ENCODE results near the gene FBLIM1.

FBLIM1 gene

GRCh38 chr1:15731735-15732685, 26.6 kb upstream of the FBLIM1 start:
- DNase-seq = no peak

DNA sequence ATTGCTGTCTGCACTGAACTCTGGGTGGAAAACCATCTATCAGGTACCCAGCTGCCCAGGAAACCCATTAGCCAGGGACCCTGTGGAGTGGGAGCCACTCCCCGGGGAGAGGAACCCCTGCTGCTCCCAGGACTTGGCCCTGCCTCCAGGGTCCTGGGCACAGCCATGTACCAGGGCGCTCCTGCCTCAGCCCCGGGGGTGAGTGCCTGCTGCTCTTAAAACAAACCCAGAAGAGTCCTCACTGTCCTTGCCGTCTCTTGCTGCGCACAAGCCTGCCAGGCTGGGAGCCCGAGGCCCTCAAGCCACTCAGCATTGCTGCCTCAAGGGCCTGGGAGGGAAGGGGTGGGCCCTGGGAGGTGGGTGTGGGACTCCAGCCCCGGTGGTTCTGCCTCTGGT, 25.9 kb upstream of the FBLIM1 start:
- DNase-seq = no peak

GRCh38 chr1:15733218-15733725, 25.3 kb upstream of the FBLIM1 start:
- DNase-seq = no peak

- no peak for DNase-seq
Measured at GRCh38 chr1:15733726-15734226, 24.8 kb upstream of the FBLIM1 start.

DNA sequence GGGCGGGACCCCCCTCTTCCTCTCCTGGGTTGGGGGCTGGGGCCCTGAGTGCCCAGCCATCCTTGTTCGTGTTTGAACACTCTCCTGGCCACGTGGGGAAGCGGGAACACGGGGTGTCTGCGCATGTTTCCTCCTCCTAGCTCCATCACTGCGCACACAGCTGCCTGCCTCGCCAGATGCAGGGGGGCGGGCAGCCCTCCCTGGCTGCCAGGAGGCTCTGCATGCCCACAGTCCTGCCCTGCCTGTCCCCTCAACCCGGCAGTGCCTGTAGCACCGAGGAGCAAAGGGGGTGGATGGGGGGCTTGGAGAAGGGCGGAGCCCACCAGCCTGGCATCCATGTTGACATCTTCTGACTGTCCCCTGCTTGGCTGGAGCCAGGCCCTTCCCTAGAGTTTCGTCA, 24.3 kb upstream of the FBLIM1 start:
- no peak for DNase-seq

DNA sequence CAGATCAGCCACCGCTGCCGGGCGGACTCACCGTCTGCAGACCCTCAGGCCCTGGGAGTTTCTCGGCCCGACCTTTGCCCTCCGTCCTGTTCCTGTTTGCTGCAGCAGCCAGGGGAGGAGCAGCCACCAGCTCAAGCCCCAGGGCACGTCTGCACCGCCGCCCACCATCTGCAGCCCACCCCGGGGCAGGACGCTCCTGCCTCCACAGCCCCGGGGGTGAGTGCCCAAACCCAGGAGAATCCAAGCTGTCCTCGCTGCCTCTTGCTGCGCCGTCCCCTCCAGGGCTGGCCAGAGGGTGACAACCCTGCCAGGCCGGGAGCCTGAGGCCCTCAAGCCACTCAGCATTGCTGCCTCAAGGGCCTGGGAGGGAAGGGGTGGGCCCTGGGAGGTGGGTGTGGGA, 23.7 kb upstream of the FBLIM1 start:
- no peak for DNase-seq

- DNase-seq = no peak
Measured at GRCh38 chr1:15735304-15736037, 23.1 kb upstream of the FBLIM1 start.

- DNase-seq = no peak
Measured at GRCh38 chr1:15736038-15736891, 22.3 kb upstream of the FBLIM1 start, which contains the start of gene SLC25A34. Gene SLC25A34 (plus strand): TSS chr1:15736258. CDS start chr1:15736486, 228 bp downstream.

DNA sequence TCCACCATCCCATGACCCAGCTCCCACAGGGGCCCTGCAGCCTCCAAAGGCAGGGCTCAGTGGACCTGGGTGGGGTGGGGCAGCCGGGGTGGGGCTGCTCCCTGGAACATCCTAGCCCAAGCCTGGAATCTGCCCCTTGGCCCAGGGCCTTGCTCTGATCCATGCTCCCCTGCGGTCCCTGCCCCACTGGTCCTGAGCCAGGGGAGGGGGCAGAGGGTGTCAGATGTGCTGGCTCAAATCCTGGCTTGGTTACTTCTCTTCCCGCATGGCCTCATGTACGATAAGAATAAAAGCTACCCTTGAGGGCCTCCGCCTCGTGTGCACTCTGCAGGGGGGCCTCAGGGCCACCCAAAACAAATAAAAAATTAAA, 21.7 kb upstream of the FBLIM1 start:
- no peak for DNase-seq

DNA sequence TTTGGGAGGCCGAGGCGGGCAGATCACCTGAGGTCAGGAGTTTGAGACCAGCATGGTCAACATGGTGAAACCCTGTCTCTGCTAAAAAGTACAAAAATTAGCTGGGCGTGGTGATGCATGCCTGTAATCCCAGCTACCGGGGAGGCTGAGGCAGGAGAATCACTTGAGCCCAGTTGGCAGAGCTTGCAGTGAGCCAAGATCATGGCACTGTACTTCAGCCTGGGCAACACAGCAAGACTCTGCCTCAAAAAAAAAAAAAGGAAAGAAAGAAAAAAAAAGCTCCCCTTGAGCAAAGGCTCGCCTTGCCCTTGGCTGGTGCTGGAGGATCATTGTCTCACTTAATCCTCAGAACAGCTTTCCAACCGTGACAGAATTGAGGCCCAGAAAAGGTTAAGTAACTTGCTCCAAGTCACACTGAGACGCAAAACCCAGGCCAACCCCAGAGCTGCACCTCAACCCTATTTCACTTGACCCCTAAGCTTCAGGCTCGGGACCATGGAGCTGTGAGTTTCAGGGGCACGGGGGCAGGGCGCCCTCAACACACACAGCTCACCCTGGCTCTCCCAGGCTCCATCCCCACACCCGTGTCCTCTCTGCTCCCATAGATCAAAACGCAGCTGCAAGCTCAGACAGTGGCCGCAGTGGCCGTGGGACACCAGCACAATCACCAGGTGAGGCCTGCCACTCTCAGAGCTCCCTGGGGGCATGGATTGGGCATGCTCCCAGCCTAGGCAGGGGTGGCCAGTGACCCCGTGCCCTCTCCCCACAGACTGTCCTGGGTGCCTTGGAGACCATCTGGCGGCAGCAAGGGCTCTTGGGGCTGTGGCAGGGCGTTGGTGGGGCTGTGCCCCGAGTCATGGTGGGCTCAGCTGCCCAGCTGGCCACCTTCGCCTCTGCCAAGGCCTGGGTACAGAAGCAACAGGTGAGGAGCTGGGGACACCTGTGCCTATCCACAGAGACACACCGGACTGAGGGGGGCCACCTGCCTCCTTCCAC, 21.0 kb upstream of the FBLIM1 start:
- DNase-seq = no peak

DNA sequence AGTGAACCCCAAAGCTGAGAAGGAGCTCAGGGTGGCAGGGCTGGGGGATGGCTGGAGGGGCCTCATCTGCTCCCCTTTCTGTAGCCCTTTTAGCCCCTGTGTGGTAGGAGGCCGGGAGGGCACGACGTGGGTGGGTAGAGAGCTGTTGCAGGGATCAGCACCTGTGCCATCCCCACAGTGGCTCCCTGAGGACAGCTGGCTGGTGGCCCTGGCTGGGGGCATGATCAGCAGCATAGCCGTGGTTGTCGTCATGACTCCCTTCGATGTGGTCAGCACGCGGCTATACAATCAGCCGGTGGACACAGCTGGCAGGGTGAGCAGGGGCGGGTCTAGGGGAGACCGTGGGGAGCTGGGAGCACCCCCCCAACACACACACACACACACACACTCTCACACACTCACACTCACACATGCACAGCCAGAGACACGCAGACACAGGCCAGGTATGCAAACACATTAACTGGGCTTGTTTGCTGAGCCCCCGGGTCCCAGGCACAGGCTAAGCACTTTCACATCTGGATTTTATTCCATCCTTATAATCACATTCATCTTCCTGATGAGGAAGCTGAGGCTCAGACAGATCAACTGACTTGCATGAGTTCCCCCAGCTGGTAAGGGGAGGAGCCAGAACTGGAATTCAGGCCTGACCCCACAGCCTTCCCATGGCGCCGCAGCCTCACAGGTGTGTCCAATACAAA, 20.0 kb upstream of the FBLIM1 start:
- DNase-seq = no peak

- DNase-seq = no peak
Measured at GRCh38 chr1:15739259-15739658, 19.3 kb upstream of the FBLIM1 start.

- no peak for DNase-seq
Measured at GRCh38 chr1:15739745-15740144, 18.9 kb upstream of the FBLIM1 start.

- peak; percentile 36 for DNase-seq
Measured at GRCh38 chr1:15740924-15741850, 17.4 kb upstream of the FBLIM1 start.

GRCh38 chr1:15742339-15742801, 16.2 kb upstream of the FBLIM1 start, which contains the start of gene TMEM82:
Gene TMEM82 (plus strand): TSS chr1:15742499. CDS start chr1:15742560, 61 bp downstream.
- DNase-seq = no peak

- no peak for DNase-seq
Measured at GRCh38 chr1:15744122-15744679, 14.4 kb upstream of the FBLIM1 start.

DNA sequence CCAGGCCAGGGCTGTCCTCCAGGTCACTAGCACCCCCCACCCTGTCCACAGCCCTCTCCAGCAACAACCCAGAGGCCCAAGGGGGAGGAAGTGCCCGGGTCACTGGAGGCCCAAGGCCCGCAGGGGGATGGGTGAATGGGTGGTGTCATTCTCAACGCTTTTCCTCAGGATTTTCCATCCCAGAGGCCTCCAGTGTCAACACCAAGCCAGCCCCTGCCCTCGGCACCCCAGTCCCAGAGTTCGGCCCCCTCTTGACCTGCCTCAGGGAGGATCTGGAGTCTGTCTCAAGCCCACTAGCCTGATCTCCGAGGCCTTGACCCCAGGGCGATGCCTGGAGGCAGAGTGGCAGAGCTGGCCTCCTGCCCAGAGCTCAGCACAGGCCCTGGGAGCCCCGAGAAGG, 11.2 kb upstream of the FBLIM1 start:
- DNase-seq = no peak

DNA sequence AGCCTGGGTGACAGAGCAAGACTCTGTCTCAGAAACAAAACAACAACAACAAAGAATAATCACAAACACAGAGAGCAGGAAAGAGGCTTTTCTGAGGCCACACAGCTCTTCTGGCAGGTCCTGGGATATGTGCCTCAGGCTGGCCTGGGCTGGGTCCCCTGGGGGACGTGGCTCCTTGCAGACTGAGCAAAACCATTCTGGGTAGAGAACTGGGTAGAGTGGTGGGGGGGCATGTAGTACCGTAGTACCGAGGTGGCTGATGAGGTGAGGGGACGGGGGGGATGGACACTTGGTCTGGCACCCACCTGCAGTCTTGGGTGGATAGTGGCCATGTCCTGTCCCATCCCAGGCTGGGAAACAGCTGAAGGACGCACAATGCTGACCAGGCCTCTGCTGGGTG, 10.3 kb upstream of the FBLIM1 start:
- no peak for DNase-seq
